Heart right ventricle (tissue), 16 donors: ENCODE measurements around the gene DYRK1A. TPM values are rescaled to one million over a fixed set of nuclear protein-coding genes. Genes with fewer than 3 reads are reported as not detected.

Source experiments
- ATAC-seq, 8 donors: fragments of 200-7000 bp; cut with Tn5 transposase; one replicate each; pipeline ENCODE4 v1.9.1; 2020; ENCODE audit warnings: mild to moderate bottlenecking in 8 of 8, moderate library complexity in 8 of 8, moderate number of reproducible peaks in 1 of 8
- DNase-seq, 2 donors: peaks; one replicate each; pipeline ENCODE4 v3.0.0-alpha.2; 2020
- H3K27ac ChIP-seq, 10 donors: fragments of 200-600 bp; sonication (generic) in 2 of 10; one replicate each; pipeline versions ENCODE4 v1.5.0 to v1.8.0; 2020 to 2022; ENCODE audit warnings: mild to moderate bottlenecking in 3 of 10
- H3K27me3 ChIP-seq, 7 donors: fragments of 200-600 bp; one replicate each; pipeline ENCODE4 v1.8.0; 2021 to 2022; ENCODE audit warnings: mild to moderate bottlenecking in 2 of 7
- H3K36me3 ChIP-seq, 9 donors: fragments of 200-600 bp; sonication (generic) in 1 of 9; one replicate each; pipeline versions ENCODE4 v1.5.0 to v1.8.0; 2020 to 2022; ENCODE audit warnings: mild to moderate bottlenecking in 2 of 9
- H3K4me1 ChIP-seq, 9 donors: fragments of 200-600 bp; sonication (generic) in 1 of 9; one replicate each; pipeline versions ENCODE4 v1.5.0 to v1.8.0; 2020 to 2022; ENCODE audit warnings: mild to moderate bottlenecking in 4 of 9
- H3K4me3 ChIP-seq, 10 donors: fragments of 200-600 bp; sonication (generic) in 2 of 10; one replicate each; pipeline versions ENCODE4 v1.5.0 to v1.8.0; 2020 to 2022; ENCODE audit warnings: mild to moderate bottlenecking in 7 of 10, moderate library complexity in 2 of 10
- H3K9me3 ChIP-seq, 11 donors: fragments of 200-600 bp in 10 of 11; sonication (generic) in 2 of 11; one replicate each; pipeline versions ENCODE4 v1.5.0 to v1.8.0; 2013 to 2022; ENCODE audit warnings: mild to moderate bottlenecking in 2 of 11, control low read depth in 1 of 11, moderate library complexity in 1 of 11
- CTCF ChIP-seq, 9 donors: fragments of 200-600 bp; sonication (generic) in 2 of 9; IDR thresholded peaks; one replicate each; pipeline versions ENCODE4 v1.5.0 to v1.8.0; 2021 to 2022; ENCODE audit warnings: antibody characterized with exemption in 9 of 9, mild to moderate bottlenecking in 5 of 9, moderate library complexity in 1 of 9
- WGBS, 2 donors: extraction: QIAGEN DNeasy Blood & Tissue Kit; methylation state at CpG; one replicate each; pipeline ENCODE4 v1.1.7; 2013; ENCODE audit warnings: inconsistent platforms in 1 of 2; 5-methylcytosine and 5-hydroxymethylcytosine counted together
- intact Hi-C, 10 donors: fragments of 100-400 bp; cut with DNase I; formaldehyde crosslinking; loops; one replicate each; pipeline versions ENCODE4 v1.11.1 to v1.14.2; 2022
- polyA plus RNA-seq, 2 donors: library from polyadenylated mRNA; stranded (reverse); fragments of 200-250 nt; gene quantifications; one replicate each; pipeline ENCODE4 v1.2.3, GENCODE V29; 2013
- total RNA-seq, 10 donors: library from RNA; stranded (reverse); fragmentation: NEBNext Ultra II Directional in 3 of 10; extraction: Animal tissue kit (Norgen Biotek cat#: 25700) in 3 of 10; gene quantifications; one replicate each; pipeline versions ENCODE4 v1.2.1 to v1.2.4, GENCODE V29; 2021 to 2023
- donor health status: Arrhythmogenic right ventricular cardiomyopathy.
- donor health status: ischemic (EF 13 %, LVEDD 7.1; RV severe dilation, severe dysfunction).
- donor health status: healthy with polysubstance abuse.
- donor health status: DM: no; HTN: yes; CAD: no.
- donor health status: DM: no; HTN: no; CAD: no.
- donor health status: ischemic (EF 25% LVEDD 6.9; RV normal size, moderate dysfunction).
- donor health status: ischemic (EF 25% LVEDD 5.7; RV mildly dilated, moderate dysfunction).
- donor health status: healthy.
- donor health status: DM: yes; HTN: yes; CAD: no.
- donor health status: Ischemic cardiomyopathy.
- donor health status: ischemic (EF 35%, LVEDD 5.7; RV mildly dilated, moderate dysfunction).
- donor health status: nonischemic (EF 11% LVEDD 7.7; RV severe dilation, severe dysfunction).
- donor health status: DM: yes; HTN: yes; CAD: no.
- donor health status: PGD.
- donor health status: ischemic (EF 29% LVEDD 5.4; RV normal size, mild dysfunction).
- donor health status: nonischemic (EF 23%, LVEDD 6.1; RV moderate dilation, normal function).

The DYRK1A gene
- total and polyA plus RNA-seq, 12 donors, result 24.7 to 94.2 (median 73.2) TPM

DNA sequence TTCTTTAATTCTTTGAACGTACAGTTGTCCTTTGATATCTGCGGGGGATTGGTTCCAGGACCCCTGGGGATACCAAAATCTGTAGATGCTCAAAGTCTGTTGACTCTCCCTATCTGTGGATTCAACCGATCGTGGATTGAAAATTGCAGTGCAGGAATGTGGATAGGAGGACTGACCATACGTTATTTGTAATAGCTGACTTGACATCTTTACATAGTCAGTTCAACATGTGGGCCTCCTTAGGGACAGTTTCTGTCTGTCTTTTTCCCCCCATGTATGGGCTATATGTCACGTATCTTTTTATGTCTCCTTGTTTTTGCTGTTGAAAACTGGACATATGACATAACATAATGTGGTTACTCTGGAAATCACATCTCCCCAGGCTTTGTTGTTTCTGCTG, 204.9 kb downstream of the DYRK1A start:
- Histone ChIP-seq H3K36me3 (no peaks in the 10 kb centered on the region), H3K4me1 (peaks cover 0 to 7% (median 0%) of the 10 kb centered on the region in 9 donors), H3K27ac (no peak overlapping the region), H3K27me3 (no peaks in the 10 kb centered on the region), H3K9me3 (no peaks in the 10 kb centered on the region), H3K4me3 (no peak overlapping the region)
- DNase-seq (no peak), ATAC-seq (no peak)
- 63 to 67% methylated on average over 6 of the region's 6 CpGs for WGBS, 2 donors
- no peak for TF ChIP-seq CTCF (IDR thresholded peaks at IDR 0.05)
- intact Hi-C loops, result no loop called here

- no peak for DNase-seq
- Histone ChIP-seq H3K36me3 (no peaks in the 10 kb centered on the region), H3K27ac (no peak overlapping the region), H3K4me3 (no peak overlapping the region), H3K27me3 (no peaks in the 10 kb centered on the region), H3K4me1 (no peaks in the 10 kb centered on the region), H3K9me3 (peaks cover 0 to 20% (median 12%) of the 10 kb centered on the region in 11 donors)
- no peak for ATAC-seq
- WGBS, 2 donors, result 96 to 99% methylated on average over 6 of the region's 6 CpGs
- intact Hi-C loops, result no loop called here
- no peak for TF ChIP-seq CTCF (IDR thresholded peaks at IDR 0.05)
Measured at GRCh38 chr21:37574316-37574715, 207.7 kb downstream of the DYRK1A start.

GRCh38 chr21:37574751-37575150, 208.2 kb downstream of the DYRK1A start:
- Histone ChIP-seq H3K9me3 (peaks cover 0 to 24% (median 13%) of the 10 kb centered on the region in 11 donors), H3K4me3 (no peak overlapping the region), H3K27ac (no peak overlapping the region), H3K27me3 (no peaks in the 10 kb centered on the region), H3K36me3 (no peaks in the 10 kb centered on the region), H3K4me1 (no peaks in the 10 kb centered on the region)
- no peak for ATAC-seq
- intact Hi-C loops, result no loop called here
- WGBS, 2 donors, result 93 to 96% methylated on average over 7 of the region's 7 CpGs
- no peak for TF ChIP-seq CTCF (IDR thresholded peaks at IDR 0.05)
- no peak for DNase-seq

- peaks cover 0 to 24% (median 13%) of the 10 kb centered on the region in 11 donors for H3K9me3 ChIP-seq
- H3K27me3 ChIP-seq, result no peaks in the 10 kb centered on the region
- H3K36me3 ChIP-seq, result no peaks in the 10 kb centered on the region
- no peak overlapping the region for H3K4me3 ChIP-seq
- TF ChIP-seq CTCF (IDR thresholded peaks at IDR 0.05), result no peak
- peaks cover 0 to 3% (median 0%) of the 10 kb centered on the region in 9 donors for H3K4me1 ChIP-seq
- no peak overlapping the region for H3K27ac ChIP-seq
- no peak for DNase-seq
- no peak for ATAC-seq
- WGBS, 2 donors, result 83 to 84% methylated on average over 11 of the region's 11 CpGs
- intact Hi-C loops, result no loop called here
Measured at GRCh38 chr21:37575580-37575979, 209.0 kb downstream of the DYRK1A start.

Other genes with a start within 250 kb of the DYRK1A start
- gene VPS26C, start 99.4 kb upstream of the DYRK1A start, total RNA-seq, result 10 to 100 TPM; 37.6 to 57.5 (median 47.0) TPM
- gene VPS26C, start 99.4 kb upstream of the DYRK1A start, polyA plus RNA-seq, result 10 to 100 TPM; 22.3 to 27.6 TPM